Right renal cortex interstitium (tissue), 3 donors: ENCODE results near the gene SUMO3. TPM values are rescaled to one million over a fixed set of nuclear protein-coding genes. Genes with fewer than 3 reads are reported as not detected.

Source experiments
- DNase-seq, 3 donors: peaks; one replicate each; pipeline ENCODE4 v3.0.0-alpha.2; 2013; ENCODE audit warnings: low read depth in 3 of 3, low spot score in 2 of 3
- polyA plus RNA-seq, 3 donors: library from polyadenylated mRNA; unstranded; fragments of 120-200 nt; gene quantifications; one replicate each; pipeline ENCODE4 v1.2.1, GENCODE V29; 2013; ENCODE audit not compliant: insufficient read length in 3 of 3

Gene SUMO3
- 100 to 1,000 TPM; 119 to 121 (median 119) TPM for polyA plus RNA-seq

GRCh38 chr21:44817914-44818639 lies at the start of gene SUMO3:
Gene SUMO3 (minus strand): TSS chr21:44818062. CDS start chr21:44817968, 94 bp downstream.
- DNase-seq = peak in 2 of 3 donors; percentile 63 to 74

GRCh38 chr21:44867464-44867863 lies 49.6 kb upstream of the SUMO3 start:
- DNase-seq = no peak

- DNase-seq = no peak
Observed at GRCh38 chr21:44866780-44867179, 48.9 kb upstream of the SUMO3 start.

- no peak for DNase-seq
Observed at GRCh38 chr21:44865561-44866280, 47.9 kb upstream of the SUMO3 start.

GRCh38 chr21:44862869-44863685 lies 45.2 kb upstream of the SUMO3 start:
- no peak for DNase-seq

GRCh38 chr21:44858791-44859190 lies 40.9 kb upstream of the SUMO3 start:
- no peak for DNase-seq

GRCh38 chr21:44858291-44858690 lies 40.4 kb upstream of the SUMO3 start:
- DNase-seq = no peak

GRCh38 chr21:44857127-44857892 lies 39.4 kb upstream of the SUMO3 start:
- no peak for DNase-seq

GRCh38 chr21:44856131-44856530 lies 38.3 kb upstream of the SUMO3 start:
- DNase-seq = no peak

GRCh38 chr21:44855572-44855971 lies 37.7 kb upstream of the SUMO3 start:
- DNase-seq = no peak

- DNase-seq = no peak
Observed at GRCh38 chr21:44854664-44855446, 37.0 kb upstream of the SUMO3 start.

- no peak for DNase-seq
Observed at GRCh38 chr21:44854391-44854663, 36.5 kb upstream of the SUMO3 start.

- DNase-seq = no peak
Observed at GRCh38 chr21:44853601-44854390, 35.9 kb upstream of the SUMO3 start.

- DNase-seq = no peak
Observed at GRCh38 chr21:44850905-44851657, 33.2 kb upstream of the SUMO3 start.

GRCh38 chr21:44850208-44850800 lies 32.4 kb upstream of the SUMO3 start:
- no peak for DNase-seq

- no peak for DNase-seq
Observed at GRCh38 chr21:44849616-44850130, 31.8 kb upstream of the SUMO3 start.

- DNase-seq = no peak
Observed at GRCh38 chr21:44848821-44849521, 31.1 kb upstream of the SUMO3 start.
